A549 (cell line): ENCODE measurements around the gene KLHL8.

Experiments used
- CTCF ChIP-seq: fragments of >200 bp; sonication (Bioruptor Twin); formaldehyde crosslinking; IDR thresholded peaks from 3 replicates; pipeline ENCODE4 v1.5.1; 2016
- JUNB ChIP-seq: fragments of >200 bp; sonication (Bioruptor Twin); formaldehyde crosslinking; IDR thresholded peaks from 2 replicates; pipeline ENCODE4 v1.6.1; 2016
- MAX ChIP-seq: IDR thresholded peaks from 2 replicates; pipeline ENCODE4 v1.6.1; 2012
- NFE2L2 ChIP-seq: fragments of 150-350 bp; conservative IDR thresholded peaks from 2 replicates; pipeline ENCODE4 v1.6.1; 2014; ENCODE audit warnings: low read length
- RAD21 ChIP-seq, 2 experiments: fragments of >200 bp in 1 of 2; sonication (Bioruptor Twin) in 1 of 2; formaldehyde crosslinking in 1 of 2; IDR thresholded peaks in 1 of 2; conservative IDR thresholded peaks in 1 of 2; 2 replicates in 1 of 2; 3 replicates in 1 of 2; pipeline ENCODE4 v1.6.1; 2012 to 2018; ENCODE audit warnings: inconsistent platforms in 1 of 2
- REST ChIP-seq: fragments of 200-600 bp; sonication (generic); IDR thresholded peaks from 2 replicates; pipeline ENCODE4 v1.6.1; 2016; ENCODE audit warnings: antibody characterized with exemption, mild to moderate bottlenecking, moderate library complexity
- RFX5 ChIP-seq: fragments of 450-650 bp; IDR thresholded peaks from 2 replicates; pipeline ENCODE4 v1.7.1; 2014; ENCODE audit warnings: antibody characterized with exemption, mild to moderate bottlenecking, moderate library complexity

- TF ChIP-seq CTCF, result no peak
- no peak for TF ChIP-seq MAX
- TF ChIP-seq REST, result no peak
- no peak for TF ChIP-seq RAD21 (conservative IDR thresholded peaks at IDR 0.05 in 1 of 2, IDR thresholded peaks at IDR 0.05 in 1 of 2)
- TF ChIP-seq JUNB, result no peak
- TF ChIP-seq RFX5, result no peak
- TF ChIP-seq NFE2L2, result no peak
These were observed 10.4 kb upstream of the KLHL8 start for GRCh38 chr4:87230806-87231205.
